ENCODE results near the gene RNF215. TPM values are rescaled to one million over a fixed set of nuclear protein-coding genes. Genes with fewer than 3 reads are reported as not detected.
A peak's percentile ranks its signal among the peaks of the same experiment; 100 is the strongest.

The RNF215 gene
- total RNA-seq, 1 donor from 2014 or later = 6.7 TPM

- peaks cover 11 to 24% of the 10 kb centered on the region in 2 donors for H3K4me1 ChIP-seq
- H3K36me3 ChIP-seq = peaks cover 2 to 4% of the 10 kb centered on the region in 2 donors
- no peak for TF ChIP-seq CTCF (IDR thresholded peaks at IDR 0.05)
- H3K27me3 ChIP-seq = no peaks in the 10 kb centered on the region
- intact Hi-C loops (cut with DNase I) = no loop called here
- no peaks in the 10 kb centered on the region for H3K9me3 ChIP-seq
- DNase-seq (ENCODE audit: low spot score in 2 of 2) = no peak
- H3K27ac ChIP-seq = no peak overlapping the region
- peak overlapping the region; percentile 75 to 97 for H3K4me3 ChIP-seq
Observed at GRCh38 chr22:30357650-30358215, 29.5 kb downstream of the RNF215 start.

- Histone ChIP-seq H3K9me3 (no peaks in the 10 kb centered on the region), H3K27me3 (no peaks in the 10 kb centered on the region), H3K27ac (peak overlapping the region; percentile 92 to 99), H3K4me3 (peak overlapping the region; percentile 75 to 97), H3K36me3 (peaks cover 8 to 9% of the 10 kb centered on the region in 2 donors), H3K4me1 (peaks cover 11 to 24% of the 10 kb centered on the region in 2 donors)
- DNase-seq (ENCODE audit: low spot score in 2 of 2) = no peak
- intact Hi-C loops (cut with DNase I) = no loop called here
- TF ChIP-seq CTCF (IDR thresholded peaks at IDR 0.05) = no peak
Observed at GRCh38 chr22:30357236-30357570, 30.0 kb downstream of the RNF215 start.

- no peaks in the 10 kb centered on the region for H3K27me3 ChIP-seq
- peaks cover 13 to 15% of the 10 kb centered on the region in 2 donors for H3K36me3 ChIP-seq
- peaks cover 11 to 24% of the 10 kb centered on the region in 2 donors for H3K4me1 ChIP-seq
- DNase-seq (ENCODE audit: low spot score in 2 of 2) = peak; percentile 39 to 92
- intact Hi-C loops (cut with DNase I) = loop anchor here (1.0 kb wide), 5 partner anchors 29 to 589 kb away; partner anchors contain the start of genes CASTOR1, RNF215, UQCR10 and ZMAT5
- H3K9me3 ChIP-seq = no peaks in the 10 kb centered on the region
- no peak for TF ChIP-seq CTCF (IDR thresholded peaks at IDR 0.05)
- H3K4me3 ChIP-seq = peak within 1 kb of the TSS; percentile 75 to 97
- H3K27ac ChIP-seq = peak within 1 kb of the TSS; percentile 92 to 99
Observed at GRCh38 chr22:30356449-30357235, 30.6 kb downstream of the RNF215 start, which contains the start of the genes CCDC157 and SF3A1. Gene CCDC157, plus strand, starts transcription at chr22:30357007. Its CDS starts 8,994 bp downstream, at chr22:30366001. Gene SF3A1, minus strand, starts transcription at chr22:30356894. Its CDS starts 102 bp downstream, at chr22:30356792.

GRCh38 chr22:30354644-30355043, 32.6 kb downstream of the RNF215 start:
- Histone ChIP-seq H3K4me1 (peaks cover 11 to 24% of the 10 kb centered on the region in 2 donors), H3K27me3 (no peaks in the 10 kb centered on the region), H3K27ac (no peak overlapping the region), H3K9me3 (no peaks in the 10 kb centered on the region), H3K4me3 (peak overlapping the region in 1 of 2 donors; percentile 75), H3K36me3 (peaks cover 25 to 32% of the 10 kb centered on the region in 2 donors)
- intact Hi-C loops (cut with DNase I) = no loop called here
- no peak for TF ChIP-seq CTCF (IDR thresholded peaks at IDR 0.05)
- no peak for DNase-seq (ENCODE audit: low spot score in 2 of 2)

GRCh38 chr22:30351226-30351625, 36.0 kb downstream of the RNF215 start:
- DNase-seq (ENCODE audit: low spot score in 2 of 2) = no peak
- intact Hi-C loops (cut with DNase I) = no loop called here
- H3K4me3 ChIP-seq = no peak overlapping the region
- peaks cover 31 to 65% of the 10 kb centered on the region in 2 donors for H3K36me3 ChIP-seq
- H3K4me1 ChIP-seq = peaks cover 11 to 17% of the 10 kb centered on the region in 2 donors
- H3K27ac ChIP-seq = no peak overlapping the region
- no peaks in the 10 kb centered on the region for H3K9me3 ChIP-seq
- H3K27me3 ChIP-seq = no peaks in the 10 kb centered on the region
- no peak for TF ChIP-seq CTCF (IDR thresholded peaks at IDR 0.05)
